Stimulated activated CD4-positive, alpha-beta T cell treated with anti-CD3 and anti-CD28 coated beads, Interleukin-2, amount 100 ng/mL, for 24 hours (primary cell): ENCODE measurements around the gene IRGQ.
"Not testable (repeated sequence)": the region's sequence is repeated elsewhere in the genome, so short reads cannot be mapped to it uniquely, and the experiment has no call there.

Experiments
- DNase-seq, 2 donors: peaks; one replicate each; pipeline ENCODE4 v3.0.0-alpha.2; 2020

Gene IRGQ

DNA sequence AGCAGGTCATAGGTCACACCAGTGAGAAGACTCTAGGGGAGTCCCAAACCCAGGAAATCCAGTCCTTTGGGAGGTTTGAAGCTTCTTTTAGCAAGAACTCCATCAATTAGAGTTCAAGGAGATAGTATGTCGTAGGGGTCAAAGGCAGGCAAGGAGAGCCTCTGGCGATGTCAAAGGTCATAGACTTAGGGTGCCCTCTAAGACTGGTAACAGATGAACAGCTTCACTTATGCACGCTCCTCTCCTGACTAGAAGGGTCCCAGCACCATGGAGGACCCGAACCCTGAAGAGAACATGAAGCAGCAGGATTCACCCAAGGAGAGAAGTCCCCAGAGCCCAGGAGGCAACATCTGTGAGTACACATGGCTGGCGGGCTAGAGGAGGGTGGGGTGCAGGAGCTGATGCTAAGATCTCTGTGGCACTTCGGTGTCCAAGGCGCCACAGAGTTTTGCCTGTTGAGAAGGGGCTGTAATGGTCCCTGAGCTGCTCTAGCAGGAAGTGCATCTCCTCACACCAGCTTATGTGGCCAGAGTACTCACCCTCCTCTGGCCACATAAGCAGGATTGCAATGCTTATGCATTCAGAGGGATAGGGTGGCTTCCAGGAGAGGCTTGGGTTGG is 1.0 kb upstream of the IRGQ start:
- DNase-seq: no peak

DNA sequence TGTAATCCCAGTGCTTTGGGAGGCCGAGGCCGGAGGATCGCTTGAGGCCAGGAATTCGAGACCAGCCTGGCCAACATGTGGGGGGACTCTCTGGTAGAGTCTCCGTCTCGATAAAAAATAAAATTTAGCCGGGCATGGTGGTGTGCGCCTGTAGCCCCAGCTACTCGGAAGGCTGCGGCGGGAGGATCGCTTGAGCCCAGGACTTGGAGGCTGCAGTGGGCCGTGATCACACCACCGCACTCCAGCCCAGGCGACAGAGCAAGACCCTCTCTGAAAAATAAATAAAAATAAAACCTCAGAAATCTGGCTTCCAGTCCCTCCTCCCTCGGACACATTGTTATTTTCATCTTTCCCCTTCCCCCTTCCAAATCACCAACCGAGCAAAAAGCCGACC is 332 bp downstream of the IRGQ start:
- DNase-seq: peak; percentile 18 to 41

DNA sequence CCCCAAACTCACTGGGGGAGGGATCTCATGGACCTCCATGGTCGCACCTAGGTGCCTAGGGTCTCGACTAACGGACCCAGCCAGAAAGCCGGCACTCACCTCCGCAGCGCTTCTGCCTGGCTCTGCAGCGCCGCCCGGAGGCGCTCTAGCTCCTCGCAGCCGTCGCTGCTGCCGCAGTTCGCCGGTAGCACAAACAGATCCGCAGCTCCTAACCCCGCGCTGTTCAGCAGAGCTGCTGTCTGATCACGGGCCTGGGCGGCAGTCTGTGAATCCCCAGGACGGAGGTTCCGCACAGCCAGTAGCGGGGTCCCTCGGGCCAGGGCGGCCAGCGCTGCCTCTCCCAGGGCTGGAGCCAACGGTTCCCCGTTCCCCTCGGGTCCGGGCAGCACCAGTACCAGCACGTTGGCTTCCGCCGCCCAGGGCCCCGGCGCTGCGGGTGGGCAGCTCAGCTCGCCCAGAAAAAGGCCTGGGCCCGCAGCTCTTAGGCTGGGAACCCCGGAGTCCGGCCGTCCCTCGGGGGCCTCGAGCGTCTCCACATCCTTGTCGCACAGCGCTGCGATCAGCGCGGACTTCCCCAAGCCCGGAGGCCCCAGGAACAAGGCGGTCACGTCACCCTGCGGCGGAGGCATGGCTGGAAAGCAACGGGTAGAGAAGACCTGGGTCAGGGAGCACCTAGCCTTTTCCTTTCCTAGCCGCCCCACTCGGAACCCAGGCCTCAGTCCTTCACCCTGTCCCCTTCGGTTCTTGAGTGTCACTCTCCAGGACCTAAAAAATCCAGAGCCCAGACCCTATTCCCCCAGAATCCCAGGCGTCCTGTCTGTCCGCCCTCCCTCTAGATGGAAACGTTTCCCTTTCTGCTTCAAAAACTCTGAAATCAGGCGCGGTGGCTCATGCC is 977 bp downstream of the IRGQ start:
- DNase-seq: peak; percentile 71 to 74

GRCh38 chr19:43594081-43594697 is 1.7 kb downstream of the IRGQ start:
- DNase-seq: no peak

GRCh38 chr19:43592800-43593350 is 3.1 kb downstream of the IRGQ start:
- no peak for DNase-seq

DNA sequence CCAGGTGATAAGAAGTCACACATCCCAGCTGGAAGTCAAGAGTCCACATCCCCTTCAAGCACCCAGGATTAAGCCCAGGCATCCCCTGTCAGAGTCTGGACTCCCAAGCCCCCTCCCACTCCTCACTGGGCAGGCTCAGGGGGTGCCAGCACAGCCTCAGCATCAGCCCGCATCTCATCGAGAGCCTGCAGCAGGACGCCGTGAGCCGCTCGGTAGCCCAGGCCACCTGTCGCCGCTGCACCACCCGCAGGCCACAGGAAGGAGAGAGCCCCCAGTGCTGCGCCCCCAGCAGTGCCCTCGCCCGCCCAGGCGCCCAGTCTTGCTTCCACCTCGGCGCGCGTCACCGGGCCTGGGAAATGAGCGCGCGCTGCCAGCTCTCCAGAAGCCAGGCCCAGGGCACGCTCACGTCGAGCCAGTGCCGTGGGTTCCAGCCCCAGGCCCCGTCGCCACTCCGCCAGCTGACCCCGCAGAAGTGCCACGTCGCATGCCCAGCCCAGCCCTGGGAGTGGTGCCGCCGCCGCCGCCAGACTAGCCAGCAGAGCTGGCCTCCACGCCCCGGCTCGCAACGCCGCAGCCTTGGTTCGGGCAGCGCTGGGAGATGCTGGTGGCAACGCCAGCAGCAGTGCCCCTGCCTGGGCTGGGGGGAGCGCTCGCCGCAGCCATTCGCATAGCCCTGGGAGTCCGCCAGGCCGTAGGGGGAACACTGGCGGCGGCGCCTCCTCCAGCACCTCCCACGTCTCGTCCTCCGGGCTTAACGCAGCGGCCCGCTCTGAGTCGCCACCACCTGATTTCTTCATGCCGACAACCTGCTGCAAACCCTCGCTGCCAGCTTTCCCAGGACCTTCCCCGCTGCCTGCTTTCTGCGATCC is 3.8 kb downstream of the IRGQ start:
- DNase-seq: no peak

DNA sequence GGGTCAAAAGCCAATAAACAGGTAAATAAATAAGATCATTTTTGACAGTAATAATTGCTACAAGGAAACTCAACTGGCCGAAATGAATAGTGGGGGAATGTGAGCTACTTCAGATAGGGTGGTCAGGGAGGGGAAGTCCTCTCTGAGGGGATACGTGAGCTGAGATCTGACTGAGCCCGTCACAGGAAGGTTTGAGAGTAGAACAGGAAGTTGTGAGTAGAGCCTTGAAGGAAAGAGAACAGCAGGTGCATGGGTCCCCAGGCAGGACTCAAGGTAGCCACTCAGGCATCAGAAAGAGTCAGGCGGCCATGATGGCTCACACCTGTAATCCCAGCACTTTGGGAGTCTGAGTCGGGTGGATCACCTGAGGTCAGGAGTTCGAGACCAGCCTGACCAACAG is 6.3 kb downstream of the IRGQ start:
- no peak for DNase-seq

- no peak for DNase-seq
These were observed 6.7 kb downstream of the IRGQ start for GRCh38 chr19:43589277-43589676.

- DNase-seq: not testable (repeated sequence)
These were observed 8.9 kb downstream of the IRGQ start for GRCh38 chr19:43587029-43587428.

- DNase-seq: no peak
These were observed 9.6 kb downstream of the IRGQ start for GRCh38 chr19:43586346-43586745.

- DNase-seq: no peak
These were observed 11.4 kb downstream of the IRGQ start for GRCh38 chr19:43584484-43584883.

DNA sequence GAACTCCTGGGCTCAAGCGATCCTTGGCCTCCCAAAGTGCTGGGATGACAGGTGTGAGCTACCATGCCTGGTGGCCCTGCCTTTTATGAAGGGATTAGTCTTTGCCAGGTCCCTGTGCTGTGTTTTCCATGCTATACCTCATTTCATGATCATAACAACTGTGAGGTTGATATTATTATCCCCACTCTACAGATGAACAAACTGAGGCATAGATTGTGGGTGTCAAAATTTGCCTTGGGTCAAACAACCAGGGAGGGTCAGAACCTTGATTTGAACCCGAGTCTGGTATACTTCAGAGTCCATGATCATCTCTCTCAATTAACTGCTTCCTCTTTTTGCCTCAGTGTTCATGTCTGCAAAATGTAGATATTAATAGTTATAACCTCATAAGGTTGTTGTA is 13.4 kb downstream of the IRGQ start:
- no peak for DNase-seq

- DNase-seq: no peak
These were observed 14.5 kb downstream of the IRGQ start for GRCh38 chr19:43581467-43581866.

DNA sequence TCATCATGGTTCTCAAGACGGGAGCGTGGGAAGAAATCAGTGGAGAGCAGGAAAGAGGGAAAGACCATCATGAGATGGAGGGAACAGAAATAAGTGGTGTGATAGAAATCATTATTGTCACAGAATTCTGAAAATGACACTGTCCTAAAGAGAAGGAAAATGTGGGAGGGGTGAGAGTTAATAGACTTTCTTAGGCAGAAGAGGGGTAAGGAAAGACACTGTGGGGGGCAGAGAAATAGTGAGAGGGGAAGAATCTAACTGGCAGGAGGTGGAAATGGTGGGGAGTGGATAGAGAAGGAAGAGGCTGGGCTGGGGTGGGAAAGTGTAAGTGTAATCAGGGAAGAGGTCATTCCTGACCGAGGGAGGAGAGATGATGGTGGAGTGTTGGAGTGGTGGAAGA is 17.1 kb downstream of the IRGQ start:
- DNase-seq: no peak

DNA sequence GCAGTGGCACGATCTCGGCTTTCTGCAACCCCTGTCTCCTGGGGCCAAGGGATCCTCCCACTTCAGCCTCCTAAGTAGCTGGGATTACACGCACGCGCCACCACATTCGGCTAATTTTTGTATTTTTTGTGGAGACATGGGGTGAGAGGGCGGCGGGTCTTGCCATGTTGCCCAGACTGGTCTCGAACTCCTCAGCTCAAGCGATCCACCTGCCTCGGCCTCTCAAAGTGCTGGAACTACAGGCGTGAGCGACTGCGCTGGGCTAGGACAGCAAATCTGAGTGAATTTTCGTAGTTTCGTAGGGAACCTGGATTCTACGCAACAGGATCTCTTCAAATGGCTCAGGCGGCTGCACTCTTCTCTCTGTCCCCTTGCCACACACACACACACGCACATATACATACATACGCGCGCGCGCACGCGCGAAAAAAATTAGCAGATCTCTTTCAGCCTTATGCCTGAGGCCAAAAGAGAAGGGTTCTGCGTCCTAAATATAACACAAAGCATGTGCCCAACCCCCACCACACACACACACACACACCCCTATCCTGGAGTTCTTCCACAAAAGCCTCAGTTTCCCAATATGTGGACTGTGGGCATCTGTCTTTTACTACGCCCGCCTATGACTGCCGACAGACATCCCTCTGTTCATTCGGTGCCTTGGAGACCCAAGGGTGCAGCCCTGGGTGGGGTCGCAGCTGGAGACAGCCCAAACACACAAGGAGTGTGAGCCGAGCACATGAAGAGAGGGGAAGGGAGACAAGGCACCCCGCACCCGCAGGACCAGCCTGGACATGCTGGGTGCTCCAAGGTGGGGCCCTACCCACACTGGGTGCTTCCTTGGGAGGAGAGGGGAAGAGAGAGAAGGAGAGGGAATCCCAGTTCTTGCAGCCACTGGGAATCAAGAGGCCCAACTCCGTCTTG is 19.7 kb downstream of the IRGQ start:
- DNase-seq: no peak

DNA sequence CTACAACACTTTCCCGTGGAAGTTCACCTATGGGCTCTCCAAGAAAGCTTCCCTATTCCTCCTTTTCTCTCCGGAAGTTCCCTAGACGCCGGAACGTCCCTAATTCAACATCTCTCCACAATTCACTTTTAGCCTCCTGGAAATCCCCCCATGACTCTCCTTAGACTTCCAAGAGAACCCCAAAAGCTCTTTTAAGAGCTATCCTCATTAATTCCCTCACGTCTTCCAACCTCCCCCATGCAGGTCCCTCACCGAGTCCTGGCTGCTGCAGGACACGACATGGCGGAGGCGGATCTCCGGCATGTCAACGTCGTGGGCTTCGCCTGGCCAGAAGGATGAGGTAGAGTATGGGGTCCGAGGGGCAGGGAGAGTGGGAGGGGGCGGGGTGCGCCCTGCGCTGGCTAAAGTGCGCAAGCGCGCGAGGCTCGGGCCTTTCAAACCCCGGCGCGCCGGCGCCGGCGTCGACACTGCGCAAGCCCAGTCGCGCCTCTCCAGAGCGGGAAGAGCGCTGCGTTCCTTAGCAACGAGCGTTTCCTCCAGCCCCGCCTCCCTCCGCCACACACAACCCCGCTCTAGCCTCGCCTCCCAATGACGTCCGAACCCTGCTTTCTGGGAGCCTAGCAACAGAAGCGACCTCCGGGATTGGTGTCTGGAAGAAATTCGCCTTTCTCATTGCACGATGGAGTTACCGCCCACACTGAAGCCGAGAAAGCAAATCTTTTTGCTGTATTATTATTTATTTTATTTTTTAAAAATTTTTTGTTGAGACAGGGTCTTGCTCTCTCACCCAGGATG is 20.6 kb downstream of the IRGQ start, which contains the start of the genes PINLYP and XRCC1:
TSS of gene PINLYP (plus strand) at position 646 of the 795 bp plus-strand sequence. CDS start 1,391 bp downstream, outside the sequence.
TSS of gene XRCC1 (minus strand) at position 372 of the 795 bp plus-strand sequence. CDS start at position 303, 69 bp downstream.
- peak; percentile 97 for DNase-seq

GRCh38 chr19:43574424-43575155 is 21.3 kb downstream of the IRGQ start:
- DNase-seq: no peak

GRCh38 chr19:43572171-43572588 is 23.8 kb downstream of the IRGQ start:
- no peak for DNase-seq

DNA sequence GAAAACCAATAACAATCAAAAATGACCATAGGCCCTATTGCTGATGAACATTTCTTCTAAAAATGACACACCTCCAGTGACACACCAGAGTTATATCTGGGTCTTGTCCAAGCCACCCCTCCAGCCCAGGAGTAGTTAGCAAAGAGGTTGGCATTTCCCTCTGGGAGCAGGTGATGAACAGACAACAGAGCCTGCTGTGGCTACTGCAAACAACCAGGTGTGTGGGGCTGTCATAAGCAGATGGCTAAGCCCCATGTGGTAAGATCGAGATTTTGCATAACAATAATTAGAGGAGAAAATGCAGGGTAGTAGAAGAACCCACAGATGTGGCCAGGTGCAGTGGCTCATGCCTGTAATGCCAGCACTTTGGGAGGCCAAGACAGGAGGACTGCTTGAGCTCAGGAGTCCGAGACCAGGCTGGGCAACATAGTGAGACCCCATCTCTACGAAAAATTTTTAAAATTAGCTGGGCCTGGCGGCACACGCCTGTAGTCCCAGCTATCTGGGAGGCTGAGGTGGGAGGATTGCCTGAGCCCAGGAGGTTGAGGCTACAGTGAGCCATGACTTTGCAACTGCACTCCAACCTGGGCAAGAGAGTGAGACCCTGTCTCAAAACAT is 25.7 kb downstream of the IRGQ start:
- no peak for DNase-seq
